ENCODE results near the gene EFCAB3.
"Not testable (repeated sequence)": the region's sequence is repeated elsewhere in the genome, so short reads cannot be mapped to it uniquely, and the experiment has no call there.

GRCh38 chr17:62453656-62454055 is 73.3 kb downstream of the EFCAB3 start:
- not testable (repeated sequence) for TF ChIP-seq CTCF (conservative IDR thresholded peaks at IDR 0.05); EZH2 (IDR thresholded peaks at IDR 0.05; ENCODE audit: low read depth)
